ENCODE results near the gene NCOA7.

Gene NCOA7

GRCh38 chr6:125884634-125885371 is 94.0 kb downstream of the NCOA7 start:
- DNase-seq, result peak; percentile 9

DNA sequence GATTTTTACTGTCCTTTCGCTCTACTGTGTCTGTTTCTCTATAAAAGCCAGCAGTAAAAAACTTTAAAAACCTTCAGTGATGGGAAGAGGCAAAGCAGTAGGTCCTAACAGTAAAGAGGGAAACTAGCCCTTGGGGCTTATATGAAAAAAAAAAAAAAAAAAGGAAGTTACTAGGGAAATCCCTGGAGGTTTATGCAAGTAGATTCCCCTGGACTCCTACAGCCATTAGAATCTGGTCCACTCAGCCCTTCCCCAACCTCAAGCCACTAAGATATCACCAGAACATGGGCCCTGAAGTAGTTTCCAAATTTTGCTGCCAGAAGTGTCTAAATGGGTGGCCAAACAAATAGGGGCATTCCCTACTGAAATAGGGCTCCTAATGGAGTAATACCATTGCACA is 95.3 kb downstream of the NCOA7 start:
- no peak for DNase-seq

GRCh38 chr6:125886914-125887313 is 96.2 kb downstream of the NCOA7 start:
- DNase-seq, result no peak

GRCh38 chr6:125887372-125887771 is 96.6 kb downstream of the NCOA7 start:
- DNase-seq, result no peak

DNA sequence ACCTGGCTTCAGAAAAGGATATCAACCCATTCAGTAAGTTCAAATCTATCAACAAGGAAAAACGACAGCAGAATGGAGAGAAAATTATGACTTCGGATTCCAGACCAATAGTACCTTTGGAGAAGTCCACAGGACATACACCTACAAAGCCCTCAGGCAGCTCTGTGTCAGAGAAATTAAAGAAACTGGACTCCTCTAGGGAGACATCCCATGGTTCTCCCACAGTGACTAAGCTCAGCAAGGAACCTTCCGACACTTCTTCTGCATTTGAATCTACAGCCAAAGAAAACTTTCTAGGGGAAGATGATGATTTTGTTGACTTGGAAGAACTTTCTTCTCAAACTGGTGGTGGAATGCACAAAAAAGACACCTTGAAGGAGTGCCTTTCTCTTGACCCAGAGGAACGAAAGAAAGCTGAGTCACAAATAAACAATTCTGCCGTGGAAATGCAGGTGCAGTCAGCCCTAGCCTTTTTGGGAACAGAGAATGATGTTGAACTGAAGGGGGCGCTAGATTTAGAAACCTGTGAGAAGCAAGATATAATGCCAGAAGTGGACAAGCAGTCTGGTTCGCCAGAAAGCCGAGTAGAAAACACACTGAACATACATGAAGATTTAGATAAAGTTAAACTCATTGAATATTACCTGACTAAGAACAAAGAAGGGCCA is 98.4 kb downstream of the NCOA7 start:
- DNase-seq, result peak; percentile 34

- DNase-seq, result no peak
Observed at GRCh38 chr6:125899726-125900182, 109.0 kb downstream of the NCOA7 start.

DNA sequence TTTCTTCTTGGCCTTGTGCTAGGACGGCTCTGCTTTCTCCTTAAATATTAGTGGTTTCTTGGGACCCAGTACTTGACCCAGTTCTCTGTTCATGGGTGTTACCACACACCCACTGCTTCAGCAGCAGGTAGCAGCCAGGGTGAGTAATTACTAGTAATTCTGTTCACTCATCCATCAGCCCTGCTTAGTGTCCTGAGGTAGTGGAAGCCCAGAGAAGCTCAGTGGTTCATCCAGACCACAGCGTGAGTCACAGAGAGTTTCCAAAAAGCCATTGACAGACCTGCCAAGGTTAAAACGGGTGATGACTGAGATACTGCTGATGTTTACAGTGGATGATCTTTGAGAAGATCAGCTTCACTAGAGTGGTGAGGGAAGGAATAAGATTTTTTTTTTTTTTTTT is 114.1 kb downstream of the NCOA7 start:
- no peak for DNase-seq

DNA sequence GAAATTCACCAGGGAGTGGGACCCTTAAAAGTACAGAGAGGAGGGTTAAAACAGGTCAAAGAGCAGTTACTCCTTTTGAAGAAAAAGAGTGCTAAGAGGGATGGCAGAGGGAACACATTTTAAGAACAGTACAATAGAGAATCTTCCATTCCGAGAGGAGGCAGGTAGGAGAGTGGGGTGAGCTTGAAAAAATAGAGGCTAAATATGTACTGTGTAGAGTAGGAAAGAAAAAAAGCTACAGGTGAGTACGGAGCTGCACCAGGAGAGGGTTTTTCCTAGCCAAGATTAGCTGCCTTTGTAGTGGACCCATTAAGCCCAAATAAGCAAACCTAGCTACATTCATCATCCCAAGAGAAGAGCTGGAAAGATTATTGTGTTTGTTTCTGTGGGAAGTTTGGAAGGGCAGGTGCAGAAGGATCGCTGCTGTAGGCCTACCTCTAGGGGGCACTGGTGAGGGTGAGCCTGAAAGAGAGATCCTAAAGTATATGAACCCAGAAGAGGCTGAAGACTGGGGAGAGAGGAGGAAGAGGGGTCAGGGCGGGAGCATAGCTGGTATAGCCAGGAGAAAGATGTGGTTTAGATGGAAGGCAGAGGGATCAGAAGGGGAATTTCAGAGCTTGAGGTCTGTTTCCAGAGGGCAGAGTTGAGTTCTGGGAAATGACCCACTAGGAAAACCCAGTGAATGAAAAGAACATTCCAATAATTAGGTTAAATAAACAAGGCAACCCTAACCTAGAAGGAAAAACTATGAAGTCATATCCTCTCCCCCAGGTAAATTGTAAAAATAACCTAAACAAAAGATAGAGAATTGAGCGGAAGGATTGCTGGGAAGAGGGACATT is 115.6 kb downstream of the NCOA7 start:
- DNase-seq, result peak; percentile 76

DNA sequence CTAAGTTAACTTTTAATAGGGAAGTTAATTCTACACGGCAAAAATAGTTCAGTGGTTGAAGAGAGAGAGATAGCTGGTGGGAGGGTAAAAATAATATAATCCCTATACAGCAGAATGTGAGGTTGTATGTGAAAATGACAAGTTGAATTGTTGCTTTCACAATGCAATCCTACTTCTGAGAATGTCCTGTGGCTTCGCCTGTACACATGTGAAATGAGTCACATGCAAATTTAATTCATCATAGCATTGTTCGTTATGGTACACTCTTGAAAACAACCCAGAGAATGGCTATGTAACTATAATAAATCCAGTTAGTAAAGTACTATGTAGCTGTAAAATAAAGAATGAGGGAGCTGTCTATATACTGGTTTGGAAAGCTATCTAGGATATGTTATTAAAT is 119.8 kb downstream of the NCOA7 start:
- DNase-seq, result no peak

DNA sequence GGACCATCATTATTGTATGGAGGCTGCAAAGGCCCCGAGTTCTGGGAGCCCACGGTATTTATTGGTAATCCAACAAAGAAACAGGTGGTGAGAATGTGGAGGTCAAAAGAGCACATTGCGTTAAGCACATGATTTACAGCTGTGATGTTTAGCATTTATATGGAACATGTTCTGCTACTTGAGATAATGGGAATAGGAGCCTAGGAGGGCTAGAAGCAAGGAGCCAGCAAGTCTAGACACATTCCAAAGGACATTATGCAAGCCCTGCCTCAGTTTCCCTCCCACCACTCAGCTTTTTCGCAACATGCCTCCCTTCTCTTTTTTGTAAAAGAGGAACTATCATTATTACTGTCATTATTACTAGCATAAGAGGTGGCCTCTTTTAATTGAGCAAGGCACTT is 120.3 kb downstream of the NCOA7 start:
- DNase-seq, result peak; percentile 22

GRCh38 chr6:125912430-125912829 is 121.7 kb downstream of the NCOA7 start:
- DNase-seq, result peak; percentile 62

DNA sequence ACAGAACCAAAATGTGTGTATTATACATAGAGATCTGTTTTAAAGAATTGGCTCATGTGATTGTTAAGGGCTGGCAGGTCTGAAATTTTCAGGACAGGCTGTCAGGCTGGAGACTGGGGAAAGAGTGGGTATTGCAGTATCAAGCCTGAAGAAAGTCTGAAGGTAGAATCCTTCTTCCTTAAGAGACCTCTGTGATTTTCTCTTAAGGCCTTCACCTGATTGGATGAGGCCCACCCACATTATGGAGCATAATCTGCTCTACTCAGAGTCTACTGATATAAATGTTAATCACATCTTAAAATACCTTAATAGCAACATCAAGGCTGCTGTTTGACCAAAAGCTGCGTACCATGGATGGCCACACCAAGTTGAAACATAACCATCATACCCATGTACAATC is 122.4 kb downstream of the NCOA7 start:
- DNase-seq, result no peak

- no peak for DNase-seq
Observed at GRCh38 chr6:125913864-125914351, 123.1 kb downstream of the NCOA7 start.

GRCh38 chr6:125918230-125918629 is 127.5 kb downstream of the NCOA7 start:
- DNase-seq, result peak; percentile 91

DNA sequence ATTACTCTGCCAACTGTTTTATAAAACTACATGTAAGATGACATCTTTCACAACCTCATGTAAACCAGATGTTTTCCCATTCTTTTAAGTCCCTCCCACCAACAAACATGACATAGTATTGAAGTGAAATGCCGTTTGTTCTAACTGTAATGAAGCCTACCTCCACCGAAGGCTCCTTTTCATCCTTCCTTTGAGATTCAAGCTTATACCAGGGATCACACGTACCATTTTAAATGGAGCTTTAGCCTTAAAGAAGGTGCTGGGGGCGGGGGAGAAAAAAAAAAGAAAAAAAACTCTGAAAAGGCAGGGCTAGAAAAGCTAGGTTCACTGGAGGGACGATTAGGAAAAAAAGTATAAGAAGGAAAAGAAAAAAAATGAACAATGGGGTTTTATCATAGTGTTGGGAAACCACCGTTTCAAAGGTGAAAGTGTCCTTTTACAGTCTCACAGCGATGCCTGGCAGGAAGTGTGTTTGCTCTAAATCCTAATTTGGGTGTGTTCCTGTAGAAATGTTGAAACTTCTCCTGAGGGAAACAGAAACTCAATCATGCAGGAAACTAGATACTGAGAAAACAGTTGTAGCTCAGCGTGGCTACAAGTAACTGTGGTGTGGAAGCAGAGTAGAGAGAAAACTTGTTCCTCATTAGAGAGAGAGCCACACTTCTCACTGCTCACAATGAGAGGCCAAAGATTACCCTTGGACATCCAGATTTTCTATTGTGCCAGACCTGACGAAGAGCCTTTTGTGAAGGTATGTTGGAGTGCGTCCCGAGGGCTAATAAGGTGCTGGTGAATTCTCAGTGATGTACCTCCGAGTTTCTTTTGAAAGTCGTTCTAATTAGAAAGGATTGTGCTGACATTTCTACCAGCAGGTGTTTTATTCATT is 128.2 kb downstream of the NCOA7 start:
- peak; percentile 85 for DNase-seq

DNA sequence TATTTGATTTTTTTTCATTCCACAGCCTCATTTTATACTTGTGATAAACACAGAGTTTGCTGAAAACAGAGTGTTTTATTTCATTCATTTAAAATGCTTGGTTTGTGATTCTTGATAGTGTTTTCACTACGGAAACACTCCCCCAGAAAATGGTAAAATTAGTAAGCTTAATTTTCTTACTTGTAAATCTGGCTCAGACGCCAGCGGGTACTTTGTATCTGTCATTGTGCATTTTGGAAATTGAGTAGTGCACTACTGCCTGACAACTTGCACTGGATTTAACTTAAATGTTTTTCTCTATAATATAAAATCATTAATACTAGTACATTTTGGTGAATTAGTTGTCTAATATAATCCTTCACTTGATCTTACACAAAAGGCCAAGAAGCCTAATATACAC is 128.9 kb downstream of the NCOA7 start:
- DNase-seq, result no peak

DNA sequence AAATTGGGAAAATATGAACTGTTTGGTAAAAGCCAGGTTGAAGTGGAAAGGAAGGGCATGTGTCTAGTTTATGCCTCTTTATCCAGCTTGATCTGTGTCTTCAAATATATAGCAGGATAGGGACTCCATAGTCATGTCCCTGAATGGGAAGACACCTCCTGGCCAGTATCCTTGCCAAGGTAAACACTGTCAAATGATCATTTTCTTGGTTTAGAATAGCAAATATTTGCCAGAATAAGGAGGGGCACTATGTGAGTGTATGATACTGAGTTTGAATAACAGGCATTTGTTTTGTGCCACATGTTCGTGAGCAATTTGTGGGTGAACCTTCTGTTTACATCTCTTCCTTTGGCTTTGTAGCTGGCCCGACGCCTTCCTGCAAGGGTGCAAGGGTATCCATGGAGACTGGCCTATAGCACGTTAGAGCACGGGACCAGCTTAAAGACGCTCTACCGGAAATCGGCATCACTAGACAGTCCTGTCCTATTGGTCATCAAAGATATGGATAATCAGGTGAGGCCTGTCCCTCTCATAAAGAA is 131.6 kb downstream of the NCOA7 start:
- peak; percentile 96 for DNase-seq

- DNase-seq, result no peak
Observed at GRCh38 chr6:125923366-125923877, 132.7 kb downstream of the NCOA7 start.

GRCh38 chr6:125924169-125924568 is 133.4 kb downstream of the NCOA7 start:
- DNase-seq, result no peak

DNA sequence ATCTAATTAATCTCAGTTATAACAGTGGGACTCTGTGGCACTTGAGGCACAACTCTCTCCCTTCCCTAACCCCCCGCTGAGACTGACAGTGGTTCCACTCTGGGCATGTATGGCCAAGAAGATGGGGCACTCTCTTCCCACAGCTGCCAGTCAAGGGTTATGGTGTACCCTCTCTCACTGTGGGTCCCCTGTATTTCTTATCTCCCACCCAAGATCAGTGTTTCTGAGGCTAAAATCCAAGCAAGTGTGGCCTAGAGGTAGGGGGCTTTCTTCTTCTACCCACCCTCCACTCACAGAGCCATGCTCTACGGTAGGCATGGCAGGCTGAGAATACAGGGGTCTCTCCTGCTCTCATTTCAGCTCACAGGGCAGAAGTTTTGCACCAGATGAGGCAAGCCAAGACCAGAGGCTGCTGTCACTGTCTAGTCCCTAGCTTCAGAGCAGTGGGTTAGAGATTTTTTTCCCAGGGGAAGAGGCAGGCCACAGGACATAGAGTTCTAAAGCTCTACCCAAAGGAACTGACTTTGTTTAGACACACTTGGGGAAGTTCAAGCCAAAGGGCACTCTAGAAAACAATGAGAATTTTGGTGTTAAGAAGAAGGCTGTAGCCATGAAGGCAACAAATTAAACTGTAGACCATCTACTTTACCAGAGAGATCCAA is 134.1 kb downstream of the NCOA7 start:
- no peak for DNase-seq

- no peak for DNase-seq
Observed at GRCh38 chr6:125926711-125927110, 136.0 kb downstream of the NCOA7 start.
